ENCODE data around the gene MANF. TPM values are rescaled to one million over a fixed set of nuclear protein-coding genes. Genes with fewer than 3 reads are reported as not detected.
A peak's percentile ranks its signal among the peaks of the same experiment; 100 is the strongest.

Gene MANF
- total and polyA plus RNA-seq, 2 donors (not counting 1 experiment from before 2014, with no cell fraction given) = 55.3 to 132 TPM

- H3K4me3 ChIP-seq (replicated peaks in 1 of 4; ENCODE audit: control extremely low read depth in 1 of 4, insufficient read depth in 1 of 4, low read depth in 3 of 4, low read length in 4 of 4) = no peak overlapping the region
- H4K20me1 ChIP-seq (ENCODE audit: control insufficient read depth, extremely low read depth, insufficient read depth, low read length) = no peaks in the 10 kb centered on the region
- TF ChIP-seq EZH2 (IDR thresholded peaks at IDR 0.05; ENCODE audit: low read length, missing control alignments) (no peak), CTCF (conservative IDR thresholded peaks at IDR 0.05 in 1 of 2, IDR thresholded peaks at IDR 0.05 in 1 of 2; ENCODE audit: low read depth in 1 of 2, low read length in 2 of 2) (no peak)
- H3K79me2 ChIP-seq (ENCODE audit: control insufficient read depth, insufficient read depth, low read length) = no peaks in the 10 kb centered on the region
- no peak overlapping the region for H3K27ac ChIP-seq (ENCODE audit: insufficient read depth, low read length)
- no peaks in the 10 kb centered on the region for H3K9me3 ChIP-seq (ENCODE audit: control insufficient read depth, insufficient read depth, low read depth, low read length)
- no peak overlapping the region for H2AFZ ChIP-seq (ENCODE audit: low read length)
- no peak for DNase-seq (ENCODE audit: low read depth in 2 of 2)
- H3K4me2 ChIP-seq (ENCODE audit: extremely low read depth, insufficient read depth, low read length) = no peak overlapping the region
- H3K4me1 ChIP-seq (ENCODE audit: control insufficient read depth, extremely low read depth, insufficient read depth, low read length) = peaks cover 12% of the 10 kb centered on the region
- no peak overlapping the region for H3K9ac ChIP-seq (ENCODE audit: insufficient read depth, low read length)
- no peaks in the 10 kb centered on the region for H3K27me3 ChIP-seq (ENCODE audit: control insufficient read depth, insufficient read depth, low read length)
- no peaks in the 10 kb centered on the region for H3K36me3 ChIP-seq (ENCODE audit: control insufficient read depth, insufficient read depth, low read length)
Observed at GRCh38 chr3:51338632-51339031, 46.5 kb upstream of the MANF start.

GRCh38 chr3:51340013-51340829 is 44.9 kb upstream of the MANF start:
- Histone ChIP-seq H3K27me3 (ENCODE audit: control insufficient read depth, insufficient read depth, low read length) (no peaks in the 10 kb centered on the region), H3K27ac (ENCODE audit: insufficient read depth, low read length) (peak overlapping the region; percentile 79), H3K4me1 (ENCODE audit: control insufficient read depth, extremely low read depth, insufficient read depth, low read length) (peaks cover 24% of the 10 kb centered on the region), H3K4me2 (ENCODE audit: extremely low read depth, insufficient read depth, low read length) (peak overlapping the region; percentile 56), H2AFZ (ENCODE audit: low read length) (peak overlapping the region; percentile 63), H3K79me2 (ENCODE audit: control insufficient read depth, insufficient read depth, low read length) (no peaks in the 10 kb centered on the region), H3K4me3 (replicated peaks in 1 of 4; ENCODE audit: control extremely low read depth in 1 of 4, insufficient read depth in 1 of 4, low read depth in 3 of 4, low read length in 4 of 4) (no peak overlapping the region), H3K9ac (ENCODE audit: insufficient read depth, low read length) (no peak overlapping the region), H4K20me1 (ENCODE audit: control insufficient read depth, extremely low read depth, insufficient read depth, low read length) (no peaks in the 10 kb centered on the region), H3K9me3 (ENCODE audit: control insufficient read depth, insufficient read depth, low read depth, low read length) (no peaks in the 10 kb centered on the region), H3K36me3 (ENCODE audit: control insufficient read depth, insufficient read depth, low read length) (no peaks in the 10 kb centered on the region)
- DNase-seq (ENCODE audit: low read depth in 2 of 2) = peak; percentile 94
- TF ChIP-seq EZH2 (IDR thresholded peaks at IDR 0.05; ENCODE audit: low read length, missing control alignments) (no peak), CTCF (conservative IDR thresholded peaks at IDR 0.05 in 1 of 2, IDR thresholded peaks at IDR 0.05 in 1 of 2; ENCODE audit: low read depth in 1 of 2, low read length in 2 of 2) (peak in 1 of 2 donors; percentile 5)

GRCh38 chr3:51340989-51341636 is 44.0 kb upstream of the MANF start:
- no peaks in the 10 kb centered on the region for H3K27me3 ChIP-seq (ENCODE audit: control insufficient read depth, insufficient read depth, low read length)
- no peak for DNase-seq (ENCODE audit: low read depth in 2 of 2)
- H3K4me2 ChIP-seq (ENCODE audit: extremely low read depth, insufficient read depth, low read length) = peak overlapping the region; percentile 56
- H3K36me3 ChIP-seq (ENCODE audit: control insufficient read depth, insufficient read depth, low read length) = no peaks in the 10 kb centered on the region
- no peak overlapping the region for H2AFZ ChIP-seq (ENCODE audit: low read length)
- no peaks in the 10 kb centered on the region for H3K9me3 ChIP-seq (ENCODE audit: control insufficient read depth, insufficient read depth, low read depth, low read length)
- no peak overlapping the region for H3K4me3 ChIP-seq (replicated peaks in 1 of 4; ENCODE audit: control extremely low read depth in 1 of 4, insufficient read depth in 1 of 4, low read depth in 3 of 4, low read length in 4 of 4)
- H3K4me1 ChIP-seq (ENCODE audit: control insufficient read depth, extremely low read depth, insufficient read depth, low read length) = peaks cover 24% of the 10 kb centered on the region
- no peak overlapping the region for H3K9ac ChIP-seq (ENCODE audit: insufficient read depth, low read length)
- no peaks in the 10 kb centered on the region for H3K79me2 ChIP-seq (ENCODE audit: control insufficient read depth, insufficient read depth, low read length)
- no peaks in the 10 kb centered on the region for H4K20me1 ChIP-seq (ENCODE audit: control insufficient read depth, extremely low read depth, insufficient read depth, low read length)
- TF ChIP-seq CTCF (conservative IDR thresholded peaks at IDR 0.05 in 1 of 2, IDR thresholded peaks at IDR 0.05 in 1 of 2; ENCODE audit: low read depth in 1 of 2, low read length in 2 of 2) = no peak
- TF ChIP-seq EZH2 (IDR thresholded peaks at IDR 0.05; ENCODE audit: low read length, missing control alignments) = no peak
- H3K27ac ChIP-seq (ENCODE audit: insufficient read depth, low read length) = peak overlapping the region; percentile 79

Measured in fibroblast of lung (primary cell).